ENCODE data around the gene NR3C1.
A peak's percentile ranks its signal among the peaks of the same experiment; 100 is the strongest.

Gene NR3C1

GRCh38 chr5:143267186-143267585 is 136.3 kb downstream of the NR3C1 start:
- DNase-seq (ENCODE audit: low read depth in 4 of 4, low spot score in 1 of 4), result no peak

GRCh38 chr5:143265995-143266394 is 137.5 kb downstream of the NR3C1 start:
- no peak for DNase-seq (ENCODE audit: low read depth in 4 of 4, low spot score in 1 of 4)

- DNase-seq (ENCODE audit: low read depth in 4 of 4, low spot score in 1 of 4), result no peak
Measured at GRCh38 chr5:143263272-143263810, 140.1 kb downstream of the NR3C1 start.

- no peak for DNase-seq (ENCODE audit: low read depth in 4 of 4, low spot score in 1 of 4)
Measured at GRCh38 chr5:143262393-143263174, 140.9 kb downstream of the NR3C1 start.

- DNase-seq (ENCODE audit: low read depth in 4 of 4, low spot score in 1 of 4), result peak in 1 of 4 experiments; percentile 1
Measured at GRCh38 chr5:143261748-143262392, 141.6 kb downstream of the NR3C1 start.

GRCh38 chr5:143259254-143259605 is 144.3 kb downstream of the NR3C1 start:
- DNase-seq (ENCODE audit: low read depth in 4 of 4, low spot score in 1 of 4), result no peak

GRCh38 chr5:143258559-143259253 is 144.8 kb downstream of the NR3C1 start:
- no peak for DNase-seq (ENCODE audit: low read depth in 4 of 4, low spot score in 1 of 4)

- no peak for DNase-seq (ENCODE audit: low read depth in 4 of 4, low spot score in 1 of 4)
Measured at GRCh38 chr5:143254819-143255218, 148.7 kb downstream of the NR3C1 start.

GRCh38 chr5:143251946-143252345 is 151.5 kb downstream of the NR3C1 start:
- no peak for DNase-seq (ENCODE audit: low read depth in 4 of 4, low spot score in 1 of 4)

GRCh38 chr5:143251190-143251589 is 152.3 kb downstream of the NR3C1 start:
- DNase-seq (ENCODE audit: low read depth in 4 of 4, low spot score in 1 of 4), result no peak

GRCh38 chr5:143249851-143250250 is 153.6 kb downstream of the NR3C1 start:
- no peak for DNase-seq (ENCODE audit: low read depth in 4 of 4, low spot score in 1 of 4)

- no peak for DNase-seq (ENCODE audit: low read depth in 4 of 4, low spot score in 1 of 4)
Measured at GRCh38 chr5:143248822-143249579, 154.5 kb downstream of the NR3C1 start.

GRCh38 chr5:143248391-143248790 is 155.1 kb downstream of the NR3C1 start:
- DNase-seq (ENCODE audit: low read depth in 4 of 4, low spot score in 1 of 4), result no peak

GRCh38 chr5:143247134-143247815 is 156.2 kb downstream of the NR3C1 start:
- no peak for DNase-seq (ENCODE audit: low read depth in 4 of 4, low spot score in 1 of 4)

GRCh38 chr5:143245929-143246561 is 157.4 kb downstream of the NR3C1 start:
- no peak for DNase-seq (ENCODE audit: low read depth in 4 of 4, low spot score in 1 of 4)

GRCh38 chr5:143244990-143245389 is 158.5 kb downstream of the NR3C1 start:
- DNase-seq (ENCODE audit: low read depth in 4 of 4, low spot score in 1 of 4), result no peak

GRCh38 chr5:143244000-143244736 is 159.3 kb downstream of the NR3C1 start:
- DNase-seq (ENCODE audit: low read depth in 4 of 4, low spot score in 1 of 4), result no peak

GRCh38 chr5:143243103-143243502 is 160.4 kb downstream of the NR3C1 start:
- DNase-seq (ENCODE audit: low read depth in 4 of 4, low spot score in 1 of 4), result no peak

GRCh38 chr5:143241892-143242291 is 161.6 kb downstream of the NR3C1 start:
- DNase-seq (ENCODE audit: low read depth in 4 of 4, low spot score in 1 of 4), result no peak
